Smooth muscle cell of the coronary artery (primary cell): Measurements from ENCODE around the gene EHD3. TPM values are rescaled to one million over a fixed set of nuclear protein-coding genes. Genes with fewer than 3 reads are reported as not detected.

Source experiments
- total RNA-seq: library from RNA; depleted of rRNA; stranded (reverse); fragments of >200 nt; gene quantifications from 2 replicates; pipeline ENCODE4 v1.2.3, GENCODE V29; 2014; ENCODE audit warnings: low replicate concordance

The EHD3 gene
- 23.1 and 62.2 TPM in 2 replicates for total RNA-seq

DNA sequence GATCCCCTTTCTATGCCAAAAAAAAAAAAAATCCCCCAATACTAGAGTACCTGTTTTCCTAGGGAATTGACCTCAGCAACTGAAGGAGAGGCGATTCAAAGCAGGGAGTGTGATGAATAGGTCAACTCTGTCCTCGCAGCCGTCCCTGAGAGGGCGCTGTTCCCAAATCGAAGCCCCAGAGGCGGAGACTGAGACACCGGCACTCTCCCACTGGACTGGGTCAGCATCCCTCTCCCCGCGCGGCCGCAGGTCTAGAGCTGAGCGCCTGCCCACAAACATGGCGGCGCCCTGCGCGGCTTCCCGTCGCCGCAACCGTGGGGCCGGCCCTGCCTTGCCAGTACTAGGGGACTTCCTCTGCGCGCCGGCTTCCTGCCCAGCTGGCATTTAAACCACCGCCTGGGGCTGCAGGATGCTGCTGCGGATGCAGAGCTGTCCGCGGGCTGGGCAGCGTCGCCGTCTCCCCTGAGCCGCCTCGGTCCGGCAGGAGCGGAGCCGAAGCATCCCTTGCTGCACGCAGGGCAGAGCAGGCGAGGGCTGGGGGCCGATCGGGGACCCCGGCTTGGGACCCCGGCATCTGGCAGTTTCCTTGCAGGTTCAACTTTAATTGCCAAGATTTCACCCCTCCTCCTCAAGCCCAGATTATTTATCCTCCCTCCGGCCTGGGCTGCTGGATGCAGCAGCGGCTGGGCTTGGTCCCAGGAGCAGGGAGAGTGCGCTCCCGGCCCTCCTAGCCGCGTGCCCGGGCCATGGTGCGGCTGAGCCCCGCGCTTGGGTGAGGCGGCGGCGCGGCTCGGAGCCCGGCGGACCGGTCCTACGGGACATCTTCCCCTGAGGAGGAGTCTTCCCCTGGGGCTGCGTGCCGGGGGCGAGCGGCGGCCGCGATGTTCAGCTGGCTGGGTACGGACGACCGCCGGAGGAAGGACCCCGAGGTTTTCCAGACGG, at the start of gene EHD3:
EHD3 (plus strand) TSS at position 412 of the 942 bp plus-strand sequence; CDS start at position 882, 470 bp downstream.

DNA sequence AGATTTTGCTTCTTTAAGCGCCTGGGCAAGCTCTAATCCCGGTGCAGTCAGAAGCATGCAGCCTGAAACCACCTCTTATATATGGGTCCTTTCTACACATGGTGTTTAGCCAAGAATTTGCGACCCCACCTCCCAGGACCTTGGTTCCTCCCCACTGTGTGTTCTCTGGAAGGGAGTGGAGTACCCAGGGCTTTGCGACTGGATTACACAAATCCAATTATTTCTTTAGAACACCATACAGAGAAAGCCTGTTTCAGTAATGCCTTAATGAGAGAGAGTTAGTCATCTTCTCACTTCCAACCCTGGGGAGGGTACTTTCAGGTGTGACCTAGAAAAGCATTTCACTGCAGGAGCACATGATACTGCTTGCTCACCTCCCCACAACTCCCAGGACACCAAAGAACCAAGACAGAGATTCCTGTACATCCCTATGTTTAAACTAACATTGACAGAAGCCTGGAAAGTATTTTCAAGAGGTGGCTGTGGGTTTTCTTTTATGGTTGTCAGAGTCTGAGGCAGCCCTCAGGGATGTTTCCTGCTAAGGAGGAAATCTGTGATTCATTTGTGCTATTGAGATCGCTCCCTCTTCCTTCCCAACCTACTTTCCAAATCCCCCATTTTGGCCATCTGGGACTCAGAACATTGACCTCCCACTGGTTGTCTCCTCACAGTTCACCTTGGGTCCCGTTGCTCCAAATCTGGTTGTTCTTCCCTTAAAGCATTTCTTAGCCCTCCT, 16.3 kb upstream of the EHD3 start, which contains the start of gene CAPN14:
CAPN14 (minus strand) TSS at position 51 of the 736 bp plus-strand sequence. CDS start 12,068 bp downstream, outside the sequence.

Other genes with a start within 250 kb of the EHD3 start
- 0.08 and 0.12 TPM in 2 replicates for gene GALNT14, start 95.7 kb upstream of the EHD3 start, total RNA-seq
- gene CAPN14, start 16.6 kb upstream of the EHD3 start, total RNA-seq, result 0.08 and 0.12 TPM in 2 replicates
- 0.12 and 0.15 TPM in 2 replicates for gene XDH, start 180.6 kb downstream of the EHD3 start, total RNA-seq